ENCODE measurements around the gene ONECUT3.

Gene ONECUT3

GRCh38 chr19:1819341-1820255 is 66.3 kb downstream of the ONECUT3 start:
- Histone ChIP-seq H3K4me1 (ENCODE audit: control insufficient read depth in 5 of 5, insufficient read depth in 5 of 5, low read length in 5 of 5) (no peaks in the 10 kb centered on the region), H3K36me3 (ENCODE audit: control insufficient read depth in 5 of 5, insufficient read depth in 5 of 5, low read length in 5 of 5) (peaks cover 0 to 97% (median 86%) of the 10 kb centered on the region in 5 donors), H3K27ac (ENCODE audit: low read depth, low read length) (no peak overlapping the region), H3K9me3 (ENCODE audit: control insufficient read depth in 5 of 5, low read length in 5 of 5) (no peaks in the 10 kb centered on the region), H3K4me3 (ENCODE audit: low read depth in 1 of 5, low read length in 5 of 5) (no peak overlapping the region), H3K27me3 (ENCODE audit: control insufficient read depth in 5 of 5, insufficient read depth in 4 of 5, low read length in 5 of 5) (no peaks in the 10 kb centered on the region), H3K9ac (ENCODE audit: low read length in 5 of 5) (no peak overlapping the region)

GRCh38 chr19:1822210-1822609 is 68.9 kb downstream of the ONECUT3 start:
- Histone ChIP-seq H3K27ac (ENCODE audit: low read depth, low read length) (no peak overlapping the region), H3K27me3 (ENCODE audit: control insufficient read depth in 5 of 5, insufficient read depth in 4 of 5, low read length in 5 of 5) (no peaks in the 10 kb centered on the region), H3K4me1 (ENCODE audit: control insufficient read depth in 5 of 5, insufficient read depth in 5 of 5, low read length in 5 of 5) (peaks cover 0 to 10% (median 9%) of the 10 kb centered on the region in 5 donors), H3K36me3 (ENCODE audit: control insufficient read depth in 5 of 5, insufficient read depth in 5 of 5, low read length in 5 of 5) (peaks cover 0 to 90% (median 74%) of the 10 kb centered on the region in 5 donors), H3K4me3 (ENCODE audit: low read depth in 1 of 5, low read length in 5 of 5) (no peak overlapping the region), H3K9me3 (ENCODE audit: control insufficient read depth in 5 of 5, low read length in 5 of 5) (no peaks in the 10 kb centered on the region), H3K9ac (ENCODE audit: low read length in 5 of 5) (no peak overlapping the region)

- H3K4me1 ChIP-seq (ENCODE audit: control insufficient read depth in 5 of 5, insufficient read depth in 5 of 5, low read length in 5 of 5): peaks cover 0 to 10% (median 9%) of the 10 kb centered on the region in 5 donors
- H3K27me3 ChIP-seq (ENCODE audit: control insufficient read depth in 5 of 5, insufficient read depth in 4 of 5, low read length in 5 of 5): no peaks in the 10 kb centered on the region
- no peak overlapping the region for H3K27ac ChIP-seq (ENCODE audit: low read depth, low read length)
- no peak overlapping the region for H3K9ac ChIP-seq (ENCODE audit: low read length in 5 of 5)
- H3K4me3 ChIP-seq (ENCODE audit: low read depth in 1 of 5, low read length in 5 of 5): no peak overlapping the region
- H3K9me3 ChIP-seq (ENCODE audit: control insufficient read depth in 5 of 5, low read length in 5 of 5): no peaks in the 10 kb centered on the region
- H3K36me3 ChIP-seq (ENCODE audit: control insufficient read depth in 5 of 5, insufficient read depth in 5 of 5, low read length in 5 of 5): peaks cover 0 to 90% (median 74%) of the 10 kb centered on the region in 5 donors
These were observed 69.7 kb downstream of the ONECUT3 start for GRCh38 chr19:1823020-1823419.

GRCh38 chr19:1823539-1824251 is 70.4 kb downstream of the ONECUT3 start:
- Histone ChIP-seq H3K9me3 (ENCODE audit: control insufficient read depth in 5 of 5, low read length in 5 of 5) (no peaks in the 10 kb centered on the region), H3K27me3 (ENCODE audit: control insufficient read depth in 5 of 5, insufficient read depth in 4 of 5, low read length in 5 of 5) (no peaks in the 10 kb centered on the region), H3K36me3 (ENCODE audit: control insufficient read depth in 5 of 5, insufficient read depth in 5 of 5, low read length in 5 of 5) (peaks cover 0 to 90% (median 72%) of the 10 kb centered on the region in 5 donors), H3K4me3 (ENCODE audit: low read depth in 1 of 5, low read length in 5 of 5) (no peak overlapping the region), H3K4me1 (ENCODE audit: control insufficient read depth in 5 of 5, insufficient read depth in 5 of 5, low read length in 5 of 5) (peaks cover 0 to 10% (median 9%) of the 10 kb centered on the region in 5 donors), H3K27ac (ENCODE audit: low read depth, low read length) (no peak overlapping the region), H3K9ac (ENCODE audit: low read length in 5 of 5) (no peak overlapping the region)

GRCh38 chr19:1824252-1824622 is 70.9 kb downstream of the ONECUT3 start:
- no peaks in the 10 kb centered on the region for H3K27me3 ChIP-seq (ENCODE audit: control insufficient read depth in 5 of 5, insufficient read depth in 4 of 5, low read length in 5 of 5)
- H3K9me3 ChIP-seq (ENCODE audit: control insufficient read depth in 5 of 5, low read length in 5 of 5): no peaks in the 10 kb centered on the region
- H3K4me3 ChIP-seq (ENCODE audit: low read depth in 1 of 5, low read length in 5 of 5): no peak overlapping the region
- no peak overlapping the region for H3K9ac ChIP-seq (ENCODE audit: low read length in 5 of 5)
- peaks cover 0 to 90% (median 68%) of the 10 kb centered on the region in 5 donors for H3K36me3 ChIP-seq (ENCODE audit: control insufficient read depth in 5 of 5, insufficient read depth in 5 of 5, low read length in 5 of 5)
- peaks cover 0 to 10% (median 9%) of the 10 kb centered on the region in 5 donors for H3K4me1 ChIP-seq (ENCODE audit: control insufficient read depth in 5 of 5, insufficient read depth in 5 of 5, low read length in 5 of 5)
- H3K27ac ChIP-seq (ENCODE audit: low read depth, low read length): no peak overlapping the region

GRCh38 chr19:1825909-1826556 is 72.7 kb downstream of the ONECUT3 start:
- Histone ChIP-seq H3K4me1 (ENCODE audit: control insufficient read depth in 5 of 5, insufficient read depth in 5 of 5, low read length in 5 of 5) (peaks cover 0 to 10% (median 9%) of the 10 kb centered on the region in 5 donors), H3K9me3 (ENCODE audit: control insufficient read depth in 5 of 5, low read length in 5 of 5) (no peaks in the 10 kb centered on the region), H3K9ac (ENCODE audit: low read length in 5 of 5) (no peak overlapping the region), H3K27me3 (ENCODE audit: control insufficient read depth in 5 of 5, insufficient read depth in 4 of 5, low read length in 5 of 5) (no peaks in the 10 kb centered on the region), H3K36me3 (ENCODE audit: control insufficient read depth in 5 of 5, insufficient read depth in 5 of 5, low read length in 5 of 5) (peaks cover 0 to 83% (median 56%) of the 10 kb centered on the region in 5 donors), H3K27ac (ENCODE audit: low read depth, low read length) (no peak overlapping the region), H3K4me3 (ENCODE audit: low read depth in 1 of 5, low read length in 5 of 5) (no peak overlapping the region)

GRCh38 chr19:1826557-1827521 is 73.5 kb downstream of the ONECUT3 start:
- H3K9me3 ChIP-seq (ENCODE audit: control insufficient read depth in 5 of 5, low read length in 5 of 5): no peaks in the 10 kb centered on the region
- no peak overlapping the region for H3K27ac ChIP-seq (ENCODE audit: low read depth, low read length)
- no peak overlapping the region for H3K4me3 ChIP-seq (ENCODE audit: low read depth in 1 of 5, low read length in 5 of 5)
- peaks cover 0 to 77% (median 48%) of the 10 kb centered on the region in 5 donors for H3K36me3 ChIP-seq (ENCODE audit: control insufficient read depth in 5 of 5, insufficient read depth in 5 of 5, low read length in 5 of 5)
- no peak overlapping the region for H3K9ac ChIP-seq (ENCODE audit: low read length in 5 of 5)
- peaks cover 0 to 10% (median 9%) of the 10 kb centered on the region in 5 donors for H3K4me1 ChIP-seq (ENCODE audit: control insufficient read depth in 5 of 5, insufficient read depth in 5 of 5, low read length in 5 of 5)
- no peaks in the 10 kb centered on the region for H3K27me3 ChIP-seq (ENCODE audit: control insufficient read depth in 5 of 5, insufficient read depth in 4 of 5, low read length in 5 of 5)

- peaks cover 0 to 10% (median 9%) of the 10 kb centered on the region in 5 donors for H3K4me1 ChIP-seq (ENCODE audit: control insufficient read depth in 5 of 5, insufficient read depth in 5 of 5, low read length in 5 of 5)
- H3K27me3 ChIP-seq (ENCODE audit: control insufficient read depth in 5 of 5, insufficient read depth in 4 of 5, low read length in 5 of 5): no peaks in the 10 kb centered on the region
- H3K36me3 ChIP-seq (ENCODE audit: control insufficient read depth in 5 of 5, insufficient read depth in 5 of 5, low read length in 5 of 5): peaks cover 0 to 72% (median 39%) of the 10 kb centered on the region in 5 donors
- no peaks in the 10 kb centered on the region for H3K9me3 ChIP-seq (ENCODE audit: control insufficient read depth in 5 of 5, low read length in 5 of 5)
- no peak overlapping the region for H3K27ac ChIP-seq (ENCODE audit: low read depth, low read length)
- H3K9ac ChIP-seq (ENCODE audit: low read length in 5 of 5): no peak overlapping the region
- H3K4me3 ChIP-seq (ENCODE audit: low read depth in 1 of 5, low read length in 5 of 5): no peak overlapping the region
These were observed 74.4 kb downstream of the ONECUT3 start for GRCh38 chr19:1827566-1828278.

All from subcutaneous abdominal adipose tissue (tissue), 5 donors.